Measurements from ENCODE around the gene MRPL1.
"Not testable (repeated sequence)": the region's sequence is repeated elsewhere in the genome, so short reads cannot be mapped to it uniquely, and the experiment has no call there.

MRPL1 gene

GRCh38 chr4:77982900-77983540, 120.4 kb downstream of the MRPL1 start:
- H4K8ac ChIP-seq (ENCODE audit: low read depth, low read length); H3K4me2 ChIP-seq (ENCODE audit: low read length); H2AFZ ChIP-seq (ENCODE audit: insufficient read depth, low read length, poor library complexity); H3K79me2 ChIP-seq (ENCODE audit: control insufficient read depth, insufficient read depth, low read length, poor library complexity); H3K27me3 ChIP-seq (ENCODE audit: insufficient read depth, low read length); H3K27ac ChIP-seq (ENCODE audit: low read depth, low read length); H3K4me1 ChIP-seq (ENCODE audit: control insufficient read depth in 1 of 2, insufficient read depth in 2 of 2, low read length in 2 of 2); H3K4me3 ChIP-seq (ENCODE audit: low read depth, low read length); H2AK5ac ChIP-seq (ENCODE audit: low read length); H3K23ac ChIP-seq (ENCODE audit: low read length); H2BK5ac ChIP-seq (ENCODE audit: low read depth, low read length, poor library complexity); H4K91ac ChIP-seq (ENCODE audit: low read depth, low read length); DNase-seq; H2BK12ac ChIP-seq (ENCODE audit: low read length); H3K18ac ChIP-seq (ENCODE audit: low read length); H3K9me3 ChIP-seq (ENCODE audit: insufficient read depth, low read depth, low read length); H3K36me3 ChIP-seq (ENCODE audit: control insufficient read depth in 1 of 2, insufficient read depth in 2 of 2, low read length in 2 of 2); H3K4ac ChIP-seq (ENCODE audit: low read depth, low read length); H3K14ac ChIP-seq (ENCODE audit: low read length); H2BK120ac ChIP-seq (ENCODE audit: insufficient read depth, low read length, poor library complexity); H3K9ac ChIP-seq (ENCODE audit: low read length); H3K79me1 ChIP-seq (ENCODE audit: low read length); H4K12ac ChIP-seq (ENCODE audit: low read depth, low read length): not testable (repeated sequence)
- WGBS (ENCODE audit: extremely low coverage, insufficient coverage, insufficient read length), result no CpG with 5 or more reads among the region's 6 CpGs

DNA sequence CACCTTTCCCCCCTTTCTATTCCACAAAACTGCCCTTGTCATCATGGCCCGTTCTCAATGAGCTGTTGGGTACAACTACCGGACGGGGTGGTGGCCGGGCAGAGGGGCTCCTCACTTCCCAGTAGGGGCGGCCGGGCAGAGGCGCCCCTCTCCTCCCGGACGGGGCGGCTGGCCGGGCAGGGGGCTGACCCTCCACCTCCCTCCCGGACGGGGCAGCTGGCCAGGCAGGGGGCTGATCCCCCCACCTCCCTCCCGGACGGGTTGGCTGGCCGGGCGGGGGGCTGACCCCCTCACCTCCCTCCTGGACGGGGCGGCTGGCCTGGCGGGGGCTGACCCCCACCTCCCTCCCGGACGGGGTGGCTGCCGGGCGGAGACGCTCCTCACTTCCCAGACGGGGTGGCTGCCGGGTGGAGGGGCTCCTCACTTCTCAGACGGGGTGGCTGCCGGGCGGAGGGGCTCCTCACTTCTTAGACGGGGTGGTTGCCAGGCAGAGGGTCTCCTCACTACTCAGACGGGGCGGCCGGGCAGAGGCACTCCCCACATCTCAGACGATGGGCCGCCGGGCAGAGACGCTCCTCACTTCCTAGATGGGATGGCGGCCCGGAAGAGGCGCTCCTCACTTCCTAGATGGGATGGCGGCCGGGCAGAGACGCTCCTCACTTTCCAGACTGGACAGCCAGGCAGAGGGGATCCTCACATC, 121.1 kb downstream of the MRPL1 start:
- not testable (repeated sequence) for H3K14ac ChIP-seq (ENCODE audit: low read length); H3K4me3 ChIP-seq (ENCODE audit: low read depth, low read length); H2AFZ ChIP-seq (ENCODE audit: insufficient read depth, low read length, poor library complexity); H3K79me1 ChIP-seq (ENCODE audit: low read length); H3K4me1 ChIP-seq (ENCODE audit: control insufficient read depth in 1 of 2, insufficient read depth in 2 of 2, low read length in 2 of 2); H2AK5ac ChIP-seq (ENCODE audit: low read length); H2BK120ac ChIP-seq (ENCODE audit: insufficient read depth, low read length, poor library complexity); H4K91ac ChIP-seq (ENCODE audit: low read depth, low read length); H3K4ac ChIP-seq (ENCODE audit: low read depth, low read length); H3K27me3 ChIP-seq (ENCODE audit: insufficient read depth, low read length); H2BK12ac ChIP-seq (ENCODE audit: low read length); H3K9me3 ChIP-seq (ENCODE audit: insufficient read depth, low read depth, low read length); H3K18ac ChIP-seq (ENCODE audit: low read length); H3K4me2 ChIP-seq (ENCODE audit: low read length); H3K27ac ChIP-seq (ENCODE audit: low read depth, low read length); H3K79me2 ChIP-seq (ENCODE audit: control insufficient read depth, insufficient read depth, low read length, poor library complexity); H3K9ac ChIP-seq (ENCODE audit: low read length); DNase-seq; H2BK5ac ChIP-seq (ENCODE audit: low read depth, low read length, poor library complexity); H3K23ac ChIP-seq (ENCODE audit: low read length); H4K8ac ChIP-seq (ENCODE audit: low read depth, low read length); H3K36me3 ChIP-seq (ENCODE audit: control insufficient read depth in 1 of 2, insufficient read depth in 2 of 2, low read length in 2 of 2); H4K12ac ChIP-seq (ENCODE audit: low read depth, low read length)
- WGBS (ENCODE audit: extremely low coverage, insufficient coverage, insufficient read length), result no CpG with 5 or more reads among the region's 44 CpGs

DNA sequence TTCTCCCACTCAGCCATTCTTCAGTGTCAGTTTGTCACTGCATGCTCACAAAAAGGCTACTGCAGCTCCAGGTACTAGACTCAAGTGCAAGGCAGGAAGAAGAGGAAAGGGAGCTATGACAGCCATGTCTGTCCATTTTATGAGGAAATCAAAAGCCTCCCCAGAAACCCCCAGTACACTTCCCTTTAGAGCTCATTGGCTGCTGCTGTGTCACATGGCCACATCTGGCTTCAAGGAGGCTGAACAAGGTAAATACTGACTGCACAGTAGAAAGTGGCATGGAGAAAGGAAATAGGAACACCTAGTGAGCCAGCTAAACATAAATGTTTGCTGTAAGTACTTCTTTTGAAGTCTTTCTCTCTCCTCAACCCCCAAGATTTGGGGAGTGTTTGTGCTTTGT, 127.3 kb downstream of the MRPL1 start:
- no peak overlapping the region for H3K18ac ChIP-seq (ENCODE audit: low read length)
- no peak overlapping the region for H3K9ac ChIP-seq (ENCODE audit: low read length)
- no peak overlapping the region for H4K91ac ChIP-seq (ENCODE audit: low read depth, low read length)
- H3K79me2 ChIP-seq (ENCODE audit: control insufficient read depth, insufficient read depth, low read length, poor library complexity), result no peaks in the 10 kb centered on the region
- peaks cover 3% of the 10 kb centered on the region in 2 experiments for H3K4me1 ChIP-seq (ENCODE audit: control insufficient read depth in 1 of 2, insufficient read depth in 2 of 2, low read length in 2 of 2)
- no peak overlapping the region for H3K23ac ChIP-seq (ENCODE audit: low read length)
- no peak for DNase-seq
- H3K4me2 ChIP-seq (ENCODE audit: low read length), result no peak overlapping the region
- no peak overlapping the region for H2BK12ac ChIP-seq (ENCODE audit: low read length)
- H3K79me1 ChIP-seq (ENCODE audit: low read length), result no peaks in the 10 kb centered on the region
- H2AK5ac ChIP-seq (ENCODE audit: low read length), result no peak overlapping the region
- no peaks in the 10 kb centered on the region for H3K36me3 ChIP-seq (ENCODE audit: control insufficient read depth in 1 of 2, insufficient read depth in 2 of 2, low read length in 2 of 2)
- H3K27ac ChIP-seq (ENCODE audit: low read depth, low read length), result no peak overlapping the region
- no peak overlapping the region for H2BK120ac ChIP-seq (ENCODE audit: insufficient read depth, low read length, poor library complexity)
- no peak overlapping the region for H2AFZ ChIP-seq (ENCODE audit: insufficient read depth, low read length, poor library complexity)
- no peak overlapping the region for H4K12ac ChIP-seq (ENCODE audit: low read depth, low read length)
- no peak overlapping the region for H3K4me3 ChIP-seq (ENCODE audit: low read depth, low read length)
- H2BK5ac ChIP-seq (ENCODE audit: low read depth, low read length, poor library complexity), result no peak overlapping the region
- H4K8ac ChIP-seq (ENCODE audit: low read depth, low read length), result no peak overlapping the region
- no peaks in the 10 kb centered on the region for H3K27me3 ChIP-seq (ENCODE audit: insufficient read depth, low read length)
- H3K9me3 ChIP-seq (ENCODE audit: insufficient read depth, low read depth, low read length), result no peaks in the 10 kb centered on the region
- no peak overlapping the region for H3K4ac ChIP-seq (ENCODE audit: low read depth, low read length)
- no peak overlapping the region for H3K14ac ChIP-seq (ENCODE audit: low read length)

GRCh38 chr4:77990456-77990855, 127.8 kb downstream of the MRPL1 start:
- Histone ChIP-seq H2AFZ (ENCODE audit: insufficient read depth, low read length, poor library complexity) (no peak overlapping the region), H3K79me1 (ENCODE audit: low read length) (no peaks in the 10 kb centered on the region), H3K23ac (ENCODE audit: low read length) (no peak overlapping the region), H3K36me3 (ENCODE audit: control insufficient read depth in 1 of 2, insufficient read depth in 2 of 2, low read length in 2 of 2) (no peaks in the 10 kb centered on the region), H4K91ac (ENCODE audit: low read depth, low read length) (no peak overlapping the region), H3K4ac (ENCODE audit: low read depth, low read length) (no peak overlapping the region), H3K18ac (ENCODE audit: low read length) (no peak overlapping the region), H4K8ac (ENCODE audit: low read depth, low read length) (no peak overlapping the region), H3K27ac (ENCODE audit: low read depth, low read length) (no peak overlapping the region), H3K9ac (ENCODE audit: low read length) (no peak overlapping the region), H3K4me1 (ENCODE audit: control insufficient read depth in 1 of 2, insufficient read depth in 2 of 2, low read length in 2 of 2) (peaks cover 3% of the 10 kb centered on the region in 2 experiments), H2BK12ac (ENCODE audit: low read length) (no peak overlapping the region), H4K12ac (ENCODE audit: low read depth, low read length) (no peak overlapping the region), H3K9me3 (ENCODE audit: insufficient read depth, low read depth, low read length) (no peaks in the 10 kb centered on the region), H3K4me2 (ENCODE audit: low read length) (no peak overlapping the region), H2BK120ac (ENCODE audit: insufficient read depth, low read length, poor library complexity) (no peak overlapping the region), H3K4me3 (ENCODE audit: low read depth, low read length) (no peak overlapping the region), H2AK5ac (ENCODE audit: low read length) (no peak overlapping the region), H2BK5ac (ENCODE audit: low read depth, low read length, poor library complexity) (no peak overlapping the region), H3K79me2 (ENCODE audit: control insufficient read depth, insufficient read depth, low read length, poor library complexity) (no peaks in the 10 kb centered on the region), H3K27me3 (ENCODE audit: insufficient read depth, low read length) (no peaks in the 10 kb centered on the region), H3K14ac (ENCODE audit: low read length) (no peak overlapping the region)
- no peak for DNase-seq
